Keratinocyte (primary cell): ENCODE data around the gene SMIM20. TPM values are rescaled to one million over a fixed set of nuclear protein-coding genes. Genes with fewer than 3 reads are reported as not detected.

Source experiments
- DNase-seq: peaks from one replicate; pipeline ENCODE4 v3.0.0-alpha.2; 2011; ENCODE audit warnings: low read depth, missing footprints, low spot score
- FAIRE-seq: peaks from 2 replicates; lab custom pipeline; 2011; peaks lifted over from hg19 to GRCh38; lab: Jason Lieb, UNC
- H2AFZ ChIP-seq: 2 replicates; pipeline ENCODE4 v1.6.0; 2012; ENCODE audit warnings: low read length, control low read depth, inconsistent platforms; ENCODE audit not compliant: control insufficient read depth
- H3K27ac ChIP-seq: 2 replicates; pipeline ENCODE4 v1.5.1; 2011; ENCODE audit warnings: low read length; ENCODE audit not compliant: control insufficient read depth, insufficient read depth
- H3K27me3 ChIP-seq: 3 replicates; pipeline ENCODE4 v1.6.0; 2011; ENCODE audit warnings: low read length; ENCODE audit not compliant: control insufficient read depth, insufficient read depth; ENCODE audit errors: extremely low read depth
- H3K36me3 ChIP-seq, 2 experiments: 2 replicates in 1 of 2; 3 replicates in 1 of 2; pipeline ENCODE4 v1.5.1; 2011; ENCODE audit warnings: low read length in 2 of 2, mild to moderate bottlenecking in 1 of 2; ENCODE audit not compliant: control insufficient read depth in 2 of 2, insufficient read depth in 2 of 2; ENCODE audit errors: extremely low read depth in 1 of 2
- H3K4me1 ChIP-seq: 3 replicates; pipeline ENCODE4 v1.5.1; 2011; ENCODE audit warnings: low read length; ENCODE audit not compliant: control insufficient read depth, insufficient read depth; ENCODE audit errors: extremely low read depth
- H3K4me2 ChIP-seq: 3 replicates; pipeline ENCODE4 v1.6.0; 2011; ENCODE audit warnings: low read depth, low read length; ENCODE audit not compliant: control insufficient read depth, insufficient read depth; ENCODE audit errors: extremely low read depth
- H3K4me3 ChIP-seq, 3 experiments: fragments of 200-600 bp in 1 of 3; sonication (generic) in 1 of 3; 2 replicates in 2 of 3; 3 replicates in 1 of 3; pipeline ENCODE4 v1.5.1; 2011 to 2016; ENCODE audit warnings: low read length in 3 of 3, mild to moderate bottlenecking in 3 of 3, control low read depth in 2 of 3, inconsistent platforms in 1 of 3, low read depth in 1 of 3, mixed read lengths in 1 of 3, mixed run types in 1 of 3, moderate library complexity in 1 of 3; ENCODE audit not compliant: control insufficient read depth in 2 of 3, insufficient read depth in 2 of 3; ENCODE audit errors: extremely low read depth in 1 of 3
- H3K79me2 ChIP-seq: 2 replicates; pipeline ENCODE4 v1.6.0; 2012; ENCODE audit warnings: low read length; ENCODE audit not compliant: control insufficient read depth, insufficient read depth
- H3K9ac ChIP-seq: 3 replicates; pipeline ENCODE4 v1.6.0; 2011; ENCODE audit warnings: low read length; ENCODE audit not compliant: control insufficient read depth, insufficient read depth; ENCODE audit errors: extremely low read depth
- H3K9me1 ChIP-seq: 3 replicates; pipeline ENCODE4 v1.6.0; 2011; ENCODE audit warnings: low read length; ENCODE audit not compliant: control insufficient read depth, insufficient read depth; ENCODE audit errors: extremely low read depth
- H3K9me3 ChIP-seq: 2 replicates; pipeline ENCODE4 v1.5.1; 2012; ENCODE audit warnings: low read depth, low read length; ENCODE audit not compliant: control insufficient read depth
- H4K20me1 ChIP-seq: 3 replicates; pipeline ENCODE4 v1.6.0; 2011; ENCODE audit warnings: low read length; ENCODE audit not compliant: control insufficient read depth, insufficient read depth; ENCODE audit errors: extremely low read depth
- CTCF ChIP-seq, 3 experiments: IDR thresholded peaks in 1 of 3; conservative IDR thresholded peaks in 1 of 3; optimal IDR thresholded peaks in 1 of 3; 2 replicates in 2 of 3; 3 replicates in 1 of 3; pipeline versions ENCODE3 to v1.5.1; 2011; ENCODE audit warnings: low read length in 3 of 3, mild to moderate bottlenecking in 3 of 3, moderate library complexity in 2 of 3, control low read depth in 1 of 3, inconsistent platforms in 1 of 3; ENCODE audit not compliant: insufficient read depth in 2 of 3; ENCODE audit errors: extremely low read depth in 1 of 3
- EZH2 ChIP-seq: IDR thresholded peaks from one replicate; pipeline ENCODE4 v1.6.1; 2012; ENCODE audit warnings: inconsistent platforms, mild to moderate bottlenecking, low read length, moderate library complexity
- dilution Hi-C: fragments of 300-500 bp; cut with MboI; formaldehyde crosslinking; loops from one replicate; pipeline ENCODE4 v1.7.0; 2020; ENCODE audit warnings: low sequenced_read_pairs; ENCODE audit not compliant: extremely low pct_ligation_motif_present
- polyA plus RNA-seq, 5 experiments: library from polyadenylated mRNA; depleted of rRNA in 3 of 5; stranded (reverse) in 3 of 5; stranded (forward) in 1 of 5; unstranded in 1 of 5; fragments of >200 nt; gene quantifications; 1 replicate in 1 of 5; 2 replicates in 3 of 5; 3 replicates in 1 of 5; pipeline versions ENCODE4 v1.2.1 to v1.2.3, GENCODE V29; 2011 to 2012; ENCODE audit warnings: missing spikeins in 2 of 5, low read depth in 1 of 5, low replicate concordance in 1 of 5

Gene SMIM20
- polyA plus RNA-seq, 1 donor (not counting 4 experiments of a cell fraction or from before 2014, with no cell fraction given): 29.5 TPM

- DNase-seq (no peak), FAIRE-seq (no peak)
- H3K79me2 ChIP-seq: peaks cover 9% of the 10 kb centered on the region
- no peaks in the 10 kb centered on the region for H4K20me1 ChIP-seq
- H3K4me3 ChIP-seq: peak overlapping the region; percentile 66 to 88 (median 67)
- dilution Hi-C loops: no loop called here
- peak overlapping the region; percentile 96 for H3K4me2 ChIP-seq
- no peaks in the 10 kb centered on the region for H3K27me3 ChIP-seq
- H3K4me1 ChIP-seq: peaks cover 14% of the 10 kb centered on the region
- peak overlapping the region; percentile 81 for H3K9ac ChIP-seq
- no peaks in the 10 kb centered on the region for H3K9me1 ChIP-seq
- H3K36me3 ChIP-seq: no peaks in the 10 kb centered on the region
- H2AFZ ChIP-seq: peak overlapping the region; percentile 95
- peak overlapping the region; percentile 59 for H3K27ac ChIP-seq
- no peaks in the 10 kb centered on the region for H3K9me3 ChIP-seq
- TF ChIP-seq EZH2 (no peak), CTCF (optimal IDR thresholded peaks at IDR 0.05 in 1 of 3, IDR thresholded peaks at IDR 0.05 in 1 of 3, conservative IDR thresholded peaks at IDR 0.05 in 1 of 3; ENCODE audit: extremely low read depth in 1 of 3, insufficient read depth in 2 of 3, low read length in 3 of 3) (no peak)
These were observed 767 bp upstream of the SMIM20 start for GRCh38 chr4:25913056-25913850.

GRCh38 chr4:25914670-25915352 lies 791 bp downstream of the SMIM20 start:
- H4K20me1 ChIP-seq: no peaks in the 10 kb centered on the region
- peaks cover 11% of the 10 kb centered on the region for H3K4me1 ChIP-seq
- H3K27me3 ChIP-seq: no peaks in the 10 kb centered on the region
- peak overlapping the region; percentile 98 for H2AFZ ChIP-seq
- H3K9me3 ChIP-seq: no peaks in the 10 kb centered on the region
- peak overlapping the region; percentile 85 for H3K4me2 ChIP-seq
- H3K4me3 ChIP-seq: peak overlapping the region; percentile 66 to 94 (median 87)
- H3K27ac ChIP-seq: peak overlapping the region; percentile 89
- no peaks in the 10 kb centered on the region for H3K36me3 ChIP-seq
- H3K9ac ChIP-seq: peak overlapping the region; percentile 89
- TF ChIP-seq EZH2: no peak
- dilution Hi-C loops: no loop called here
- DNase-seq (no peak), FAIRE-seq (peak; percentile 9)
- H3K79me2 ChIP-seq: peaks cover 9% of the 10 kb centered on the region
- no peaks in the 10 kb centered on the region for H3K9me1 ChIP-seq
